CD4-positive, alpha-beta T cell treated with Interleukin-15 for 4 hours (primary cell): ENCODE data around the gene CEP89.
"Not testable (repeated sequence)": the region's sequence is repeated elsewhere in the genome, so short reads cannot be mapped to it uniquely, and the experiment has no call there.

Experiments
- DNase-seq: peaks from one replicate; pipeline ENCODE4 v3.0.0-alpha.2; 2020; ENCODE audit warnings: low spot score

CEP89 gene

DNA sequence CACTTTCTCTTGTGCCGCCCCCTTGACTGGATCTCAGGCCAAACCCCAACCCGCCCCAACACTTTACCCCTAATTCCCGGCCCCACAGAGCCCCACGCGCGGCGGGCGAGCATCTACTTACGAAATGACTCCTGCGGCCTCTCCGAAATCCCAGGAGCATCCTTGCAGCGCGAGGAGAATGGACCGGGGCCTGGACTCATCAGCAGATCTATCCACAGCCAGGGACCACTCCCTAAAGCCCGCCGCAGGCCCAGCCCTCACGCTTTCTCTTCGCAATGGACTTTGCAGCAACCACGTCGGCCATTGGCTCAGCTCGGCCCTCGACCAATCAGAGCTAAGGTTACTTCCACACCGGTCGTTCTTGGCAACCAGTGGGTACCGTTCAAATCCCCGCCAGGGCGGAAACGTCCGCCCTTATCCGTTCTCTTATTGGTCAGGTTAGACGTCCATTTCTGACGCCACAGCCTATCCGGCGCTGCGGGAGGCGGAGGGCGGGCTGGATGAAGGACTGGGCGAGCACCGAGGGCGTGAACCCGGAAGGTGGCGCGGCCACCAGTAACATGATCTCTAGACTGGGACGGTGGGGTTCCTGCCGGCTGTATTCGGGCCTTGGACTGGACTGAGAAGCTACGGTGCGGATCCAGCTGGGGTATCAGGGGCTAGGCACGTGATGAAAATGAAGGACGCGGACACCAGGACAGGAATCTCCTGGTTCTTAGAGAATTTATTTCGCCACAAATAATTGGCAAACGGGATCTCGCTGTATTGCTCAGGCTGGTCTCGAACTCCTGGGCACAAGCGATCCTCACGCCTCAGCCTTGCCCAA, at the start of gene CEP89, which contains the start of gene FAAP24:
Gene CEP89 (minus strand): TSS at position 244 of the 826 bp plus-strand sequence. CDS start 84 bp downstream, at position 160.
Gene FAAP24 (plus strand): TSS at position 528 of the 826 bp plus-strand sequence. CDS start 955 bp downstream, outside the sequence.
- DNase-seq = peak; percentile 100

DNA sequence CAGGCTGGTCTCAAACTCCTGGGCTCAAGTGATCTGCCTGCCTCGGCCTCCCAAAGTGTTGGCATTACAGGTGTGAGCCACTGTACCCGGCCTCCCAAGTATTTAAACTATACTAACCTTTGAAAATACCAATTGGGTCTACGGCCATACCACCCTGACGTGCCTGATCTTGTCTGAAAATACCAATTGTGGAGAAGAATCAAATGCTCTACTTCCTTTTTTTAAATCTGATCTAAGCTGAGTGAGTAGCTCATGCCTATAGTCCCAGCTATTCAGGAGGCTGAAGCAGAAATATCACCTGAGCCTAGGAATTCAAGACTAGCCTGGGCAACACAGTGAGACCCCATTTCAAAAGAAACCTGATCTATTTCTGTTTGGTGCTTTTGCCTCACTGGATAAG, 39.1 kb upstream of the CEP89 start:
- DNase-seq = not testable (repeated sequence)

DNA sequence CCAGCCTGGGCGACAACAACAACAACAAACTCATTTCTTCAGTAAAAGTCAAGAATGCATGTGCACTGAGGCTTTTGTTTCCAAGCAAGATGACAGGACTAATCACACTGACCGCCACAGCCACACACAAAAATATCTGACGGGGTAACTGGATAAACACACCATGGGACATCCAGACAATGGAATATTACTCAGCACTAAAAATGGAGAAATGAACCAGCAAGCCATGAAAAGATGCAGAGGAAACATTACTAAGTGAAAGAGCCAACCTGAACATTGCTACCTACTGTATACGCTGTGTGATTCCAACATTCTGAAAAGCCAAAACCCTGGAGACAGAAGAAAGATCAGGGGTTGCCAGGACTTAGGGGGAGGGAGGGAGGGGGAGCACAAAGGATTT, 37.0 kb upstream of the CEP89 start:
- no peak for DNase-seq

DNA sequence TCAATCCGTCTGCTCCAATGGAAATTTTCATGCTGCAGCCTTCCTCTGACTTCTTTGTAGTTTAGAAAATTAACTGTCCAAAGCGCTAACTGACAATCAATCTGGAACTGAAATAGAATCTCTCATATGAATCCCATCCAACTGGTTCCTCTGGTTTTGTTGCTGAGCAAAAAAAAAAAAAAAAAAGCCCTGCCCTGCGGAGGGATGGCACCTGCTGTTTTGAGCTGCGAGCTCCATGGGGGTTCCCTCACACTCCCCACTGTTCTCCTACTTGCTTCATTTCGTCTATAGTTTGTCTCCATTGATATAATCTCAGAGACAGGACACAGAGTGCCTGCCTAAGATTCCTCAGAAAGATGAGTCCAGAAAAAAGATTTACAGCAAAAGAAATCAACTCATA, 33.7 kb upstream of the CEP89 start:
- no peak for DNase-seq

DNA sequence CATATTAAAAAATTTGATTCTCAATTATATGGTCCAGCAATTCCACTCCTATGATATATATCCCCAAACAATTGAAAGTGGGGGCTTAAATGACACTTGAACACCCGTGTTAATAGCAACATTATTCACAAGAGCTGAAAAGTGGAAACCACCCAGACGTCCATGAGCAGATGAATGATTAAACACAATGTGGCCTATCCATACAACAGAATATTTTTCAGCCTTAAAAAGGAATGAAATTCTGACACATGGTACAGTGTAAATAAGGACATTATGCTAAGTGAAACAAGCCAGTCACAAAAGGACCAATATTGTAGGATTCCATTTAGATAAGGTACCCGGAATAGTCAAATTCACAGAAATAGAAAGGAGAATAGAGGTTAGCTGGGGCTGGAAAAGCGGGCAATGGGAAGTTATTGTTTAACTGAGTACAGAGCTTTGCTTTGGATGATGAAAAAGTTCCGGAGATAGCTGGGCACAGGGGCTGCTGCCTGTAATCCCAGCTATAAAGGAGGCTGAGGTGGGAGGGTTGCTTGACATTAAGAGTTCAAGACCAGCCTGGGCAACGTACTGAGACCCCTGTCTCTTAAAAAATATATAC, 31.8 kb upstream of the CEP89 start:
- DNase-seq = not testable (repeated sequence)

DNA sequence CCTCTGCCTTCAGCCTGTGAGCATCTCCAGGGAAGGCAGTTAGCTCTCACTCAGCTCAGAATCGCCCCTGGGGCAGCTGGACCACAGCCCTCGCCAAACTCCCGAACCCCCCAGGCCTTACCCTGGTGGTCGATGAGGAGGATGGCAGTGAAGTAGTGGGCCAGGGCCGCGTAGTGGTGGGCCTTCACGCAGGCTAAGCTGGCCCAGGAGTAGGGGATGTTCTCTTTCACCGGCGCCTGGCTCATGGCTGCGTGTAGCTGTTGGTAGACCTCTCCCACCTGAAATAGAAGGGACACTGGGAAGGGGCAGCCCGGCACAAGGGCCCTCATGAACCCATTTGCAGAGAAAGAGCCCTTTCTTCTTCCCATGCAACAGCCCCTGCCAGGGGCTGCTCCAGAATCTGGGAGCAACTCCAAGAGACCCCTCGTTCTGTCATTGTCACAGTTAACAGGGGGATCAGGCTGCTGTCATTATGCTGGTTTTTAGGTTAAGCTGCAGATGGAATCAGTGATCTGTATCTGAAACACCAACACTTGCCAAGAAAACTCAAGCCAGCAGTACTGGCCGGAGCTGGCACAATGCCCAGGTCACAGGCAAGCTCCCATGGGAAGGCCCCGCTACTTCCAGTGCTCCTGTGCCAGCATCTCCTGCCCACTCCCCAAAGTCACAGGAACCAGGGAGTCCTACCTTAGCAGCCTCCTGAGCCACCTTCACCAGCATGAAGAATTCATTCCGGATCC, 30.5 kb upstream of the CEP89 start:
- DNase-seq = not testable (repeated sequence)

DNA sequence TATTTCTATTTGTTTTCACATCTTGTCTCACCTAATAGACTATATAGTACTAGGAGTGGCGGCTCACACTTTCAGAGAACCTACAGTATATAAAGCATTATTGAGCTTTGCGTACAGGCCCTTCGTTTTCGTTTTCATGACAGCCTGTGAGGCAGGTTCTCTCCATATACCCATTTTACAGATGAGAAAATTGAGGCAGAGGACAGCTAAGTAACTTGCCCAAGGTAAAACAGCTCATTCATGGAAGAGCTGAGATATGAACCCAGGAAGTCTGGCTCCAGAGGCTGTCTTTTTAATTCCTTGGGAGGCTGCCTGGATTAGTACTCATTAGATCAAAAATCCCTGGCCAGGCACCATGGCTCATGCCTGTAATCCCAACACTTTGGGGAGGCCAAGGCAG, 29.2 kb upstream of the CEP89 start:
- DNase-seq = no peak

DNA sequence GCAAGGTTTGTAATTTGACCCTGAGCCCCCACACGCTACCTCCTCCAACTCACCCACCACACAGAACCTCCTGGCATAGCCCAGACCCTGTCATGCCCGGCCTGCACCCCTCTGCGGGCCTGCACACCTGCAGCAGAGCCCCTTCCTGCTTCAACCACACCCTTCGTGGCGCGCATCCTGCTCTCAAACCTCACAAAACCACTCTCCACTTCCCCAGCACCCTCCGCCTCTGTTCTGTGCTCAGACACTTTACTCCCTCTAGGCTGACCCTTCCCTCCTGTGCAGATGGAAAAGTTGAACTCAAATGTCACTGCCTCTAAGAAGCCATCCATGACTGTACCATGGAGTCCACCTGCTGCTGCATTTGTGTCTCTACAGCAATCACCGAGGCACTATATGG, 28.8 kb upstream of the CEP89 start:
- no peak for DNase-seq

DNA sequence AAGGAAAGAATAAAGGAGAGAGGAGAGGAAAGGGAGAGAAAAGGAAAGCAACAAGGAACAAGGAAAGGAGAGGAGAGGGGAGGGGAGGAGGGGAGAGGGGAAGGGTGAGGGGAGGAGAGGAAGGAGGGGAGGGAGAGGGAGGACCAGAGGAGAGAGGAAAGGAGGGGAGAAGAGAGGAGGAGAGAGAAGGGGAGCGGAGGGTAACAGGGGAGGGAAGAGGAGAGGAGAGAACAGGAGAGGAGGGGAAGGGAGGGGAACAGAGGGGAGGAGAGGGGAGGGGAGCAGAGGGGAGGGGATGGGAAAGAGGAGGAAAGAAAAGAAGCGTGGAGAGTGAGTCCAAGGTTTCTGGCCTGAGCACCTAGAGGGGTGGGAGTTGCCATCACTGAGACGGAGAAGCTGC, 27.0 kb upstream of the CEP89 start:
- no peak for DNase-seq

DNA sequence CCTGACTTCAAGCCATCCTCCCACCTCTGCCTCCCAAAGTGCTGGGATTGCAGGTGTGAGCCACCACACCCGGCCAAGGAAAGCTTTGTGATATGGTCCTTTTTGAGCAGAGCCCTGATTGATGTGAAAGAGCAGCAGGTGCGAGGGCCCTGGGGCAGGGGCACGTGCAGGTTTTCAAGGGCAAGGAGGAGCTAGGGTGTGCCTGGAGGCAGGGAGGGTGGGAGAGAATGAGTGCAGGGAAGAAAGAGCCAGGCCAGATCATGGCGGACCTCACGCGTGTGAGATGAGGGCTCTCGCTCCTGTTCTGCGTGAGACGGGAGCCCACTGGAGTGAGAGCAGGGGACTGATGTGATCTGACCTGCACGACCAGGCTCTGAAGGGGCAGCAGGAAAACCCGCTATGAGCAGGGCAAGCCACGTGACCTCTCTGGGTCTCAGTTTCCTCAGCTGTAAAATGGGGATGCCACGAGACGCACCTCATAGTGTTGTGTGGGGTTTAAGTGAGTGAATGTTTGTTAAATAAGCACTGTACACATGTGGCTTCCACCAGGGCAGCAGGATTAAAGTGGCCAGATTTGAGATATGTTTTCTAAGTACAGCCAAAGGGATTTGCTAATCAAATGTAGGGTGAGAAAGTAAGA, 26.1 kb upstream of the CEP89 start:
- DNase-seq = no peak

DNA sequence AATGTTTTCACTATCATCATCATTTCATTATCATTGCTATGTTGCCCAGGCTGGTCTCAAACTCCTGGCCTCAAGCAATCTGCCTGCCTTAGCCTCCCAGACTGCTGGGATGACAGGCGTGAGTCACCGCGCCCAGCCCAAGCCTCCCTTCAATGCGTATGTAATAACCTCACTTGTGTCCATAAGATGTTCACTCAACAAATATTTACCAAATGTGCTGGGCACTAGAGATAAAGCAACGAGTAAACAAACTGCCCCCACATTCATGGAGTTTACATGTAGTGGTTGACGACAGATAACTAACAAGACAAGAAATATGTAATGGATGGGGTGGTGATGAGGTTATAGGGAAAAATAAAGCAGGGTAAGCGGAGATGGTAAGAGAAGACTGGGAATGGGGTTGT, 25.3 kb upstream of the CEP89 start:
- not testable (repeated sequence) for DNase-seq

DNA sequence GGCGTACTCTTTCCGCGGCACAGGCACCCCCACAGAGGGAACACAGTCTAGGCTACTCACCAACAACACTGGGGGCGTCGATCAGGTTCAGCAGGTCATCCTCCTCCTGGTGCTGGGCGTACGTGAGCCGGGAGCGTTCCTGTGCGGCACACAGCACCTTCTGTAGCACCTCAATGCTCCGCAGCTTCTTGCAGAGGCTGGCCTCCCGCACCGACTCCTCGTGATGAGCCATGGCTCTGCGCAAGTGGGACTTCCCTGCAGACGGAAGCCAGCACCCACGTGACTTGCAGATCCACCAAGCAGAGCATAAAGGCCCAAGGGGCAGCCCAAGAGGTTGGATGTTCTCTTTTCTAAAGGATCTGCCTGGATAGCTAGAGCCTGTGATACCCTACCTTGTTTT, 24.2 kb upstream of the CEP89 start:
- not testable (repeated sequence) for DNase-seq

DNA sequence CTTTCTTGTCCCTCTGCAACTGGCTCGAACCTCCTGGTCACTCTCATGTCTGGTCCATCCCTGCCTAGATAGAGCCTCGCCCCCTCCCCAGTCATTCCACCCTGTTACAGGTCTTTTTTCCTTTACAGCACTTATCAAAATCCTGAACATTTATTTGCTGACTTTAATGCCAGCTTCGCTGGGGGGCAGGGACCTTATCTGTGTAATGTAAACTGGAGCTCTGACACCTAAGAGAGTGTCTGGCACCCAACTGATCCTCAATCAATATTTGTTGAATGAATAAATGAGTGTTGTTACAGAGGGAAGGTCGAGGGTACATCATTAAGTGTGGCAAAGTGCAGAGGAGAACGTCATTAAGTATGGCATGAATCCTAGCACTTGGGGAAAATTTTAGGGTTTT, 17.0 kb upstream of the CEP89 start:
- DNase-seq = no peak

DNA sequence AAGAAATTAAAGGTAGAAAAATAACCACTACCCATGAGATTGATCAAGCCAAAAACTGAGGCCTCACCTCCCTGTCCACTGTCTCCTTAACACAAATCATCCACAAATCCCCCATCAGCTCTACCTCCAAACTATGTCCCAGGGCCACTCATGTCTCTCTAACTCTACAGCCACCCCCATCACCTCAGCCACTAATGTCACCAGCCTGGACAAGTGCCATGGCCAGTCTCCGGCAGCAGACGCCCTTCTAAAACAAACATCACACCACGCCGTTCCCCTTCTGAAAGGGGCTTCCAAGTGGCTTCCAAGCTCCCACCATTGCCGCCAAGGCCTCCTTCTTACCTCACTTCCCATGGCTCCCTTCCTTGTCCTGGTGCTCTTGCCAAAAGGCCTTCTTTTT, 16.5 kb upstream of the CEP89 start:
- not testable (repeated sequence) for DNase-seq

DNA sequence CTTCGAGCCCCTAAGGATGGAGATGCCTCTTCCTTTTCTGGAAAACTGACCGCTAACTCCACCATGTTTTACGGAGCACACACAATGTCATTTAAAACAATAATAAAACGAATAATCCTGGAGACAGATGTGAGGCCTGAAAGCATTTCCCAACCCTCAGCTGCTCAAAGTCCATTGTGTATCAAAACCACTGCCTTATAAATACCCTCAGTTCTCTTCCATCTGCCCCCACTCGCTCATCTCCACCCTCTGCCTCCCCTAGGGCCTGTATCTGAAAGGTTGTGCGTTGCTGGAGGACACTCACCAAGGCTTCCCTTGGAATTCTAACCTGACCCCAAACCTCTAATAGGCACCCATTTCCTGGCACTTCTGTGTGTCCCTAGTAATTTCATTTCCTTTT, 10.7 kb upstream of the CEP89 start:
- not testable (repeated sequence) for DNase-seq

DNA sequence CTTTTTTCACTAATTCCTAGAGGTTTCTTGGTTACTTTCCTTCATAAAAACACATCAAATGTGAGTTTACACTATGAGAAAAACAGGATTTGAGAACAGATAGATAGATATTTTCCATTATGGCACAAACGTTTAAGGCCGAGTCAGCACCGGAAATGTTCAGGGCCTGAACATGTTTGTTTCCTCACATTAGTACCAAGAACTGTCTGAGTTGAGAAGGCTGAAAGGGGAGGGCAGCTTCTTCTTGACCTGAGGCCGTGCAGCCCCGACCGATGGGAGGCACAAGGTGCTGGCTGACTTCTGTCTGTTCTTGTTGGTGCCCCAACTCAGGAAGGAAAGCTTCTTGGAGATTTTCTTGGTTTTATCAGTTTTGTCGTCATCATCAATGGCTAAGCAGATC, 8.0 kb upstream of the CEP89 start:
- DNase-seq = not testable (repeated sequence)

DNA sequence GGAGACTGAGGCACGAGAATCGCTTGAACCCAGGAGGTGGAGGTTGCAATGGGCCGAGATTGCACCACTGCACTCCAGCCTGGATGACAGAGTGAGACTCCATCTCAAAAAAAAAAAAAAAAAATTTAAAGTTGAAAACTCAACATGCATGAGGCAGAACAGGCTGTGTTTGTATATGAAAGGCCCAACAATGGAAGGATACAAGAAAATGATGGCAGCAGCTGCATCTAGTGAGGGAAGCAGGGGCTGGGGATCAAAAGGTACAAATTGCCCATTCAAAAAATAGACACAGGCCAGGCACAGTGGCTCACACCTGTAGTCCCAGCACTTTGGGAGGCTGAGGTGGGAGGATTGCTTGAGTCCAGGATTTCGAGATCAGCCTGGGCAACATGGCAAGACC, 6.1 kb upstream of the CEP89 start:
- not testable (repeated sequence) for DNase-seq

DNA sequence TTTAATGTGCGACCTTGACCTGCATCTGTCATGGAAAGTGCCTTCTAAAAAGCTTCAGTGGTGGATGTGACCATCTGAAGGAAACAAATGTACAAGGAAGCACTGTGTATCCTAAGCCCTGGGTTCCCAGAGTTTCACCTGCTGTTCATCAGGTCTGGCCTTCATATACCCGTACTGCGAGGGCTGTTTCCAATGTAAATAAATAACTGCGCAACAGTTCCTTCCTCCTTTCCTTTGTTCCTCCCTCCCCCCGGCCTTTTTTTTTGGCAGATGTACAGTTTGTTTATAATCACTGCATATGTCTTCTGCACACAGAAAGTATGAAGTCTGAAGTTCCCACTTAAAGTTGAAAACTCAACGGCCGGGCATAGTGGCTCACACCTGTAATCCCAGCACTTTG, 5.5 kb upstream of the CEP89 start:
- DNase-seq = no peak

DNA sequence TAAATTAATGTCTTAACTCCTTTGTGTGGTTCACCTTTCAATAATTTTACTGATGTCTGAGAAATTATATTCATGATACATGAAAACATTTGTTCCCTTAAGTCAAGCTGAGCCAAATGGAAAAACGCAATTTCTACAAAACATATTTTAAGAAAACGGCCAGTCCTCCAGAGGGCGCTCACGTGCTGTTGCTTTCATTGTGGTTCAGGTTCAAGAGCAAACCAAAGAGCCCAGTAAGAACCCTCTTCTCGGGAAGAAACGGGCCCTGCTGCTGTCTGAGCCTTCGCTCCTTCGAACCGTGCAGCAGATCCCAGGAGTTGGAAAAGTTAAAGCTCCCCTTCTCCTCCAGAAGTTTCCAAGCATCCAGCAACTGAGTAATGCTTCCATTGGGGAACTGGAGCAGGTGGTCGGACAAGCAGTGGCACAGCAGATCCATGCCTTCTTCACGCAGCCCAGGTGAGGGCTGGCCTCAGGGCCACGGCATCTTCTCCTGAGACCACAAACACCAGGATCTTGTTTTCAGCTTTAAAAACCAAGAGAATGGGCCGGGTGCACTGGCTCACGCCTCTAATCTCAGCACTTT, 4.6 kb upstream of the CEP89 start:
- DNase-seq = peak; percentile 67

DNA sequence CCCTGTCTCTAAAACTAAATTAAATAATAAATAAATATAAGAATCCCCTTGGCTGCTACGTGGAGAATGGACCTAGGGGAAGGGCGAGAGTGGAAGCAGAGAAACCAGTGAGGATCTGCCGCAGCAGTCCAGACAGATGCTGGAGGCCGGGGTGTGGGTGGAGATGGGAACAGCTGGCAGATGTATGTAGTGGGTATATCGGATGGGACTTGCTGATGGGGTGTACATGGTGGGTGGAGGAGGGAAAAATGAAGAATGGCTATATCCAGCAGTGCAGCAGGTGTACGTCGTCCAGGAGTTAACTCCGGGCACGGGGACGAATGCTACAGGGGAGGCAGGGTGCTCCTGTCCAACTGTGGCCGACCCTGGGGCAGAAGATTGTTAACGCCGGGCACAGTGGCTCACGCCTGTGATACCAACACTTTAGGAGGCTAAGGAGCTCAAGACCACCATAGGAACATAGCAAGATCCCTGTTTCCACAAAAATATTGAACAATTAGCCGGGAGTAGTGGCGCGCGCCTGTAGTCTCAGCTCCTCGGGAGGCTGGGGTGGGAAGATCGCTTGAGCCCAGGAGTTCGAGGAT, 654 bp downstream of the CEP89 start:
- DNase-seq = no peak

DNA sequence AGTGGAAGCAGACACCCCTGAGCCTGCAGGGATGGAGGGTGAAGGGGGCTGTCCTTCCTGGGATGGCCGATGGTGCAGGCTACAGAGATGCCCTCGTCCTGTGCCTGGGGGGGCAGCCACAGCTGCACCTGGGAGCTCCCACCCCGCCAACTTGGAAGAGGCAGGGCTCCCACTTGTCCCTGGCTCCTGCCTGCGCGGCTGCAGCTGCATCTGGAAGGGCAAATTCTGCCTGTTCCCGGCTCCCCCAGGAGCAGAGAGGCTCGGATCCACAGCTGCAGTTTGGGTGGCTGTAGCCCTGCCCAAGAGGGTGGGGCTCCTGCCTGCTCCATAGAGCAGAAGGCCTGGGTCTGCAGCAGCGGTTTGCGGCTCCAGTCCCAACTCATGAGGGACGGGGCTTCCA, 2.2 kb downstream of the CEP89 start:
- DNase-seq = no peak

DNA sequence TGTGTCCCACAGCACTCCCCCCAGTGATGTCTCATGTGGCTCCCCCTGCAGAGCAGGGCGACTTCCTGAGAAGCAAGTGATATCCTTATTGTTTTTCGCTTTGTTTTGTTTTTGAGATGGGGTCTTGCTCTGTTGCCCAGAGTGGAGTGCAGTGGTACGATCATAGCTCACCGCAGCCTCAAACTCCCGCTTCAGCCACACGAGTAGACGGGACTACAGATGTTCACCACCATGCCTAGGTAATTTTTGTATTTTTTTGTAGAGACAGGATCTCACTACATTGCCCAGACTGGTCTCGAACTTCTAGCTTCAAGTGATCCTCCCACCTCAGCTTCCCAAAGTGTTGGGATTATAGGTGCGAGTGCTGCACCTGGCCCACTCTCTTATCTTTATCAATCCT, 5.0 kb downstream of the CEP89 start:
- DNase-seq = no peak
